HCT116 (cell line): ENCODE results near the gene INPP5E.

Experiments used
- EZH2phosphoT487 ChIP-seq: fragments of 200-600 bp; IDR thresholded peaks from 2 replicates; pipeline ENCODE4 v1.6.1; 2018; ENCODE audit warnings: antibody characterized with exemption, borderline replicate concordance
- TF ChIP-seq, protein P1 (sequence below), 3 experiments: fragments of 200-600 bp in 1 of 3; sonication (generic) in 1 of 3; IDR thresholded peaks in 2 of 3; conservative IDR thresholded peaks in 1 of 3; 2 replicates each; pipeline ENCODE4 v1.5.1; 2012 to 2017; ENCODE audit warnings: low read depth in 2 of 3, low read length in 2 of 3, antibody characterized with exemption in 1 of 3, borderline replicate concordance in 1 of 3, control low read depth in 1 of 3, mild to moderate bottlenecking in 1 of 3, mixed read lengths in 1 of 3, mixed run types in 1 of 3, moderate library complexity in 1 of 3; ENCODE audit not compliant: insufficient read depth in 1 of 3

DNA sequence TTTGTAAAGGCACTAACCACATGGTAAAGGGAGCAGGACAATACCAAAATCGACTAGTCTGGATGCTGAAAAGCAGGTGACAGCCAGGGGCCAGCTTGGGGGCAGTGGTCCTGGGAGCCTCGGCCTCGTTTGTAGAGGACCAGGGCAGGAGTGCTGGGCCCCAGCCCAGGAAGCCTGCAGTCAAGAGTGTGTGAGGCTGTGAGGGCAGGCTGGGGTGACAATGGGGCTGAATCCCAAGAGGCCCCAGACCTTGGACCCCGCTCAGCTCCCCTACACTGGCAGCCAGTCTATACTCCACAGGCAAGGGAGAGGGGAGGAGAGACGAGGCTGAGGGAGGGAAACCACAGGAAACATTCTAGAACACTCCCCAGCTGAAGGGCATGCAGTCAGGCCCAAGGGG is 2.6 kb upstream of the INPP5E start:
- TF ChIP-seq, protein P1, sequence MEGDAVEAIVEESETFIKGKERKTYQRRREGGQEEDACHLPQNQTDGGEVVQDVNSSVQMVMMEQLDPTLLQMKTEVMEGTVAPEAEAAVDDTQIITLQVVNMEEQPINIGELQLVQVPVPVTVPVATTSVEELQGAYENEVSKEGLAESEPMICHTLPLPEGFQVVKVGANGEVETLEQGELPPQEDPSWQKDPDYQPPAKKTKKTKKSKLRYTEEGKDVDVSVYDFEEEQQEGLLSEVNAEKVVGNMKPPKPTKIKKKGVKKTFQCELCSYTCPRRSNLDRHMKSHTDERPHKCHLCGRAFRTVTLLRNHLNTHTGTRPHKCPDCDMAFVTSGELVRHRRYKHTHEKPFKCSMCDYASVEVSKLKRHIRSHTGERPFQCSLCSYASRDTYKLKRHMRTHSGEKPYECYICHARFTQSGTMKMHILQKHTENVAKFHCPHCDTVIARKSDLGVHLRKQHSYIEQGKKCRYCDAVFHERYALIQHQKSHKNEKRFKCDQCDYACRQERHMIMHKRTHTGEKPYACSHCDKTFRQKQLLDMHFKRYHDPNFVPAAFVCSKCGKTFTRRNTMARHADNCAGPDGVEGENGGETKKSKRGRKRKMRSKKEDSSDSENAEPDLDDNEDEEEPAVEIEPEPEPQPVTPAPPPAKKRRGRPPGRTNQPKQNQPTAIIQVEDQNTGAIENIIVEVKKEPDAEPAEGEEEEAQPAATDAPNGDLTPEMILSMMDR (IDR thresholded peaks at IDR 0.05 in 2 of 3, conservative IDR thresholded peaks at IDR 0.05 in 1 of 3; ENCODE audit: borderline replicate concordance in 1 of 3, insufficient read depth in 1 of 3, low read depth in 2 of 3, low read length in 2 of 3): no peak
- no peak for TF ChIP-seq EZH2phosphoT487
